Measurements from ENCODE around the gene XPO4.

XPO4 gene

DNA sequence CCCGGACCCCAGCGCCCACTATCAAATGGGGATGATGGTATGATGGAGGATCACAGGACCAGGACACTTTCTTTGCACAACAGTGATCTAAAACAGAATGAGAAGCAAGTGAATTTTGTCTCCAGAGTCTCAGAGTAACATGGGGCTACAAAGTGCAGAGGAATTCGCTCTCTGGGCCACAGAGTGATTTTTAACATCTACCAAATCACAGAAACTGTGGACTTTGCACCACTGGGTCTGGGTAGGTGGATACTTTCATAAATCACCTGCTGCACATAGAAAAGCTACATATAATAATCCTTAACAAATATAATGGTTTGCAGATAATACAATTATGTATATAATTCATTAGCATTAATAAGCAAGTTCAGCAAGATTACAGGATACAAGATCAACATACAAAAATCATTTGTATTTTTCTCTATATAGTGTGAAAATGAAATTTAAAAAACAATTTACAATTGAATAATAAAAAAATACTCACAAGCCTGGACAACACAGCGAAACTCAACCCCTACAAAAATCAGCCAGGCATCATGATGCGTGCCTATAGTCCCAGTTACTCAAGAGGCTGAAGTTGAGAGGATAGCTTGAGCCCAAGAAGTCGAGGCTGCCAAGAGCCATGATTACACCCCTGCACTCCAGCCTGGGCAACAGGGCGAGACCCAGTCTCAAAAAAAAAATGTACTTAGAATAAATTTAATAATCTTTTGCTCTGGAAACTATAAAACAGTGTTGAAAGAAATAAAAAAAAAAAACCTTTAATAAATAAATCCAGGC, 68.5 kb downstream of the XPO4 start:
- H4K91ac ChIP-seq (ENCODE audit: low read depth, low read length), result no peak overlapping the region
- H3K4me2 ChIP-seq (ENCODE audit: low read length), result no peak overlapping the region
- H3K27me3 ChIP-seq (ENCODE audit: insufficient read depth, low read length), result no peaks in the 10 kb centered on the region
- no peak overlapping the region for H2BK120ac ChIP-seq (ENCODE audit: insufficient read depth, low read length, poor library complexity)
- H3K14ac ChIP-seq (ENCODE audit: low read length), result no peak overlapping the region
- H3K4me3 ChIP-seq (ENCODE audit: low read depth, low read length), result no peak overlapping the region
- no peak overlapping the region for H3K9ac ChIP-seq (ENCODE audit: low read length)
- no CpG with 5 or more reads among the region's 7 CpGs for WGBS (ENCODE audit: extremely low coverage, insufficient coverage, insufficient read length)
- no peaks in the 10 kb centered on the region for H3K79me2 ChIP-seq (ENCODE audit: control insufficient read depth, insufficient read depth, low read length, poor library complexity)
- no peak for DNase-seq
- no peak overlapping the region for H4K12ac ChIP-seq (ENCODE audit: low read depth, low read length)
- H4K8ac ChIP-seq (ENCODE audit: low read depth, low read length), result no peak overlapping the region
- peaks cover 9 to 10% of the 10 kb centered on the region in 2 experiments for H3K36me3 ChIP-seq (ENCODE audit: control insufficient read depth in 1 of 2, insufficient read depth in 2 of 2, low read length in 2 of 2)
- H3K9me3 ChIP-seq (ENCODE audit: insufficient read depth, low read depth, low read length), result peaks cover 2% of the 10 kb centered on the region
- no peak overlapping the region for H3K23ac ChIP-seq (ENCODE audit: low read length)
- no peaks in the 10 kb centered on the region for H3K79me1 ChIP-seq (ENCODE audit: low read length)
- H2AK5ac ChIP-seq (ENCODE audit: low read length), result no peak overlapping the region
- H3K18ac ChIP-seq (ENCODE audit: low read length), result no peak overlapping the region
- no peak overlapping the region for H2BK5ac ChIP-seq (ENCODE audit: low read depth, low read length, poor library complexity)
- no peak overlapping the region for H2BK12ac ChIP-seq (ENCODE audit: low read length)
- no peak overlapping the region for H2AFZ ChIP-seq (ENCODE audit: insufficient read depth, low read length, poor library complexity)
- H3K27ac ChIP-seq (ENCODE audit: low read depth, low read length), result no peak overlapping the region
- no peaks in the 10 kb centered on the region for H3K4me1 ChIP-seq (ENCODE audit: control insufficient read depth in 1 of 2, insufficient read depth in 2 of 2, low read length in 2 of 2)
- H3K4ac ChIP-seq (ENCODE audit: low read depth, low read length), result no peak overlapping the region

DNA sequence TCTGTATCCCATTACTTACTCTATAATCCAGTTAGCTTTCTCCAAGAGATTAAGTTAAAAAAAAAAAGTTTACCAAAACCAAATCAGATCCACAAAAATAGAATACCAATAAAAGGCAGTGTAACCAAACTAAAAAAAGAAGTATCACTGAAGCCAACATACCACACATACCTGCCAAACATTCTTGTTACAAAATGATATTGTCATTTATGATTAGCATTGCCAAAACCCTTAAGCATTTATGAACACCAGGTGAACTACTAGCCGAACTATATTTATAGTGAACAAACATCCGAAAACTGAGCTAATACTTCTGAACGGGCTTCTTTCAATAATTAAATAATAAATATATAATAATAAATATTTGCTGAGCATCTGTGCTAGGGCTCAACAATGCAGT, 69.7 kb downstream of the XPO4 start:
- H2BK12ac ChIP-seq (ENCODE audit: low read length), result no peak overlapping the region
- H4K12ac ChIP-seq (ENCODE audit: low read depth, low read length), result no peak overlapping the region
- no peaks in the 10 kb centered on the region for H3K9me3 ChIP-seq (ENCODE audit: insufficient read depth, low read depth, low read length)
- no peaks in the 10 kb centered on the region for H3K79me2 ChIP-seq (ENCODE audit: control insufficient read depth, insufficient read depth, low read length, poor library complexity)
- H2AK5ac ChIP-seq (ENCODE audit: low read length), result no peak overlapping the region
- no peak overlapping the region for H3K9ac ChIP-seq (ENCODE audit: low read length)
- no peak overlapping the region for H3K4me2 ChIP-seq (ENCODE audit: low read length)
- no peak overlapping the region for H2BK120ac ChIP-seq (ENCODE audit: insufficient read depth, low read length, poor library complexity)
- no peak overlapping the region for H3K14ac ChIP-seq (ENCODE audit: low read length)
- H3K27ac ChIP-seq (ENCODE audit: low read depth, low read length), result no peak overlapping the region
- H3K36me3 ChIP-seq (ENCODE audit: control insufficient read depth in 1 of 2, insufficient read depth in 2 of 2, low read length in 2 of 2), result peaks cover 5 to 9% of the 10 kb centered on the region in 2 experiments
- no peaks in the 10 kb centered on the region for H3K27me3 ChIP-seq (ENCODE audit: insufficient read depth, low read length)
- no peak overlapping the region for H2AFZ ChIP-seq (ENCODE audit: insufficient read depth, low read length, poor library complexity)
- no peak overlapping the region for H4K91ac ChIP-seq (ENCODE audit: low read depth, low read length)
- no peak overlapping the region for H3K4me3 ChIP-seq (ENCODE audit: low read depth, low read length)
- no peaks in the 10 kb centered on the region for H3K4me1 ChIP-seq (ENCODE audit: control insufficient read depth in 1 of 2, insufficient read depth in 2 of 2, low read length in 2 of 2)
- H3K18ac ChIP-seq (ENCODE audit: low read length), result no peak overlapping the region
- no peak overlapping the region for H2BK5ac ChIP-seq (ENCODE audit: low read depth, low read length, poor library complexity)
- no peak overlapping the region for H3K23ac ChIP-seq (ENCODE audit: low read length)
- H3K79me1 ChIP-seq (ENCODE audit: low read length), result no peaks in the 10 kb centered on the region
- H4K8ac ChIP-seq (ENCODE audit: low read depth, low read length), result no peak overlapping the region
- H3K4ac ChIP-seq (ENCODE audit: low read depth, low read length), result no peak overlapping the region
- peak in 1 of 2 donors; percentile 14 for DNase-seq
- WGBS (ENCODE audit: extremely low coverage, insufficient coverage, insufficient read length), result no CpG with 5 or more reads among the region's 3 CpGs

DNA sequence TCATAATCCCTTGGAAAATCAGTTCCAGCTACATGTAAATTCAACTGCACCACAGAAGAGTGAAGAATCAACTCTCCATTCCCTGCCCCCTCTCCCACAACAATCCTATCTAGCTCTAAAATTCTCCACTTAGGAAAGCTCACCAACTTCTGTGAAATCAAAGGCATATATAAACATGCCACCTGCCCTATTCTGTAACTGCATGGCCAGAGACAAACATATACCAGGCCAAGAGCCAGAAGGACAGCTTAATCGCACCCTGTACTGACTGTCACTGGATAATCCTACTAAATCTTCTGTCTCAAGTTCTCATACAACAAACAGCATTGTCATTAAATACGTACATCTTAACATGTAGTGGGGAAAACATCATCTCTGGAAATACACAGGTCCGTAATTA, 70.6 kb downstream of the XPO4 start:
- Histone ChIP-seq H4K91ac (ENCODE audit: low read depth, low read length) (no peak overlapping the region), H4K12ac (ENCODE audit: low read depth, low read length) (no peak overlapping the region), H3K27ac (ENCODE audit: low read depth, low read length) (no peak overlapping the region), H2AK5ac (ENCODE audit: low read length) (no peak overlapping the region), H3K9ac (ENCODE audit: low read length) (no peak overlapping the region), H2BK120ac (ENCODE audit: insufficient read depth, low read length, poor library complexity) (no peak overlapping the region), H3K14ac (ENCODE audit: low read length) (no peak overlapping the region), H4K8ac (ENCODE audit: low read depth, low read length) (no peak overlapping the region), H3K79me1 (ENCODE audit: low read length) (no peaks in the 10 kb centered on the region), H3K4me1 (ENCODE audit: control insufficient read depth in 1 of 2, insufficient read depth in 2 of 2, low read length in 2 of 2) (no peaks in the 10 kb centered on the region), H3K79me2 (ENCODE audit: control insufficient read depth, insufficient read depth, low read length, poor library complexity) (no peaks in the 10 kb centered on the region), H2AFZ (ENCODE audit: insufficient read depth, low read length, poor library complexity) (no peak overlapping the region), H2BK12ac (ENCODE audit: low read length) (no peak overlapping the region), H2BK5ac (ENCODE audit: low read depth, low read length, poor library complexity) (no peak overlapping the region), H3K4ac (ENCODE audit: low read depth, low read length) (no peak overlapping the region), H3K4me3 (ENCODE audit: low read depth, low read length) (no peak overlapping the region), H3K36me3 (ENCODE audit: control insufficient read depth in 1 of 2, insufficient read depth in 2 of 2, low read length in 2 of 2) (peaks cover 4 to 5% of the 10 kb centered on the region in 2 experiments), H3K27me3 (ENCODE audit: insufficient read depth, low read length) (no peaks in the 10 kb centered on the region), H3K9me3 (ENCODE audit: insufficient read depth, low read depth, low read length) (no peaks in the 10 kb centered on the region), H3K23ac (ENCODE audit: low read length) (no peak overlapping the region), H3K4me2 (ENCODE audit: low read length) (no peak overlapping the region), H3K18ac (ENCODE audit: low read length) (no peak overlapping the region)
- no peak for DNase-seq
- WGBS (ENCODE audit: extremely low coverage, insufficient coverage, insufficient read length), result no CpG with 5 or more reads among the region's 3 CpGs

DNA sequence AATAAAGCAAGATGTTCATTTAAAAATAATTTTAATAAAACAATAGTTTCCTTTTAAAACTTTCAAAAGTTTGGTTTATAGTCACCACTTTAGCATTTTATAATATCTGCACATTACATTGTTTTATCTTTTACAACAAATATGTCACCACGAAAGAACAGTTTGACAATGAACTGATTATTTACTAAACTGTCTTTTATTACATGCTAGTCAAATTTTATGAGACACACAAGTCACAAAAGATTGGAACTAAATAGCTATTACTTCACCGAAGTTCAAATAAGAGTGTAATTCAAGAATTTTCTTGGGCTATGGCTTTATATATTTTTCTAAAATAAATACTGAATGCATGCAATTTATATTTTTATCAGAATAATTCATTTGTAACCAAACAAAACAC, 71.3 kb downstream of the XPO4 start:
- Histone ChIP-seq H3K9ac (ENCODE audit: low read length) (no peak overlapping the region), H2BK5ac (ENCODE audit: low read depth, low read length, poor library complexity) (no peak overlapping the region), H3K18ac (ENCODE audit: low read length) (no peak overlapping the region), H3K27me3 (ENCODE audit: insufficient read depth, low read length) (no peaks in the 10 kb centered on the region), H3K27ac (ENCODE audit: low read depth, low read length) (no peak overlapping the region), H3K36me3 (ENCODE audit: control insufficient read depth in 1 of 2, insufficient read depth in 2 of 2, low read length in 2 of 2) (peaks cover 2 to 4% of the 10 kb centered on the region in 2 experiments), H3K9me3 (ENCODE audit: insufficient read depth, low read depth, low read length) (no peaks in the 10 kb centered on the region), H3K4me2 (ENCODE audit: low read length) (no peak overlapping the region), H3K79me1 (ENCODE audit: low read length) (no peaks in the 10 kb centered on the region), H2AK5ac (ENCODE audit: low read length) (no peak overlapping the region), H2AFZ (ENCODE audit: insufficient read depth, low read length, poor library complexity) (no peak overlapping the region), H3K79me2 (ENCODE audit: control insufficient read depth, insufficient read depth, low read length, poor library complexity) (no peaks in the 10 kb centered on the region), H3K23ac (ENCODE audit: low read length) (no peak overlapping the region), H3K14ac (ENCODE audit: low read length) (no peak overlapping the region), H3K4me1 (ENCODE audit: control insufficient read depth in 1 of 2, insufficient read depth in 2 of 2, low read length in 2 of 2) (no peaks in the 10 kb centered on the region), H3K4ac (ENCODE audit: low read depth, low read length) (no peak overlapping the region), H2BK120ac (ENCODE audit: insufficient read depth, low read length, poor library complexity) (no peak overlapping the region), H2BK12ac (ENCODE audit: low read length) (no peak overlapping the region), H4K8ac (ENCODE audit: low read depth, low read length) (no peak overlapping the region), H3K4me3 (ENCODE audit: low read depth, low read length) (no peak overlapping the region), H4K12ac (ENCODE audit: low read depth, low read length) (no peak overlapping the region), H4K91ac (ENCODE audit: low read depth, low read length) (no peak overlapping the region)
- no peak for DNase-seq
- no CpG with 5 or more reads among the region's 2 CpGs for WGBS (ENCODE audit: extremely low coverage, insufficient coverage, insufficient read length)

All from trophoblast cell (in vitro differentiated cells and primary cell).